Measurements from ENCODE around the gene LRP5. TPM values are rescaled to one million over a fixed set of nuclear protein-coding genes. Genes with fewer than 3 reads are reported as not detected.
A peak's percentile ranks its signal among the peaks of the same experiment; 100 is the strongest.
"Not testable (repeated sequence)": the region's sequence is repeated elsewhere in the genome, so short reads cannot be mapped to it uniquely, and the experiment has no call there.

Gene LRP5
- total RNA-seq, 1 donor from 2014 or later = 17.4 TPM

- Mint-ChIP-seq H3K4me3 (ENCODE audit: unreplicated experiment) (no peak overlapping the region), H3K4me1 (ENCODE audit: low read depth, unreplicated experiment) (peaks cover 10% of the 10 kb centered on the region), H3K27ac (ENCODE audit: unreplicated experiment) (no peak overlapping the region), H3K9me3 (ENCODE audit: unreplicated experiment) (peaks cover 8% of the 10 kb centered on the region), H3K27me3 (ENCODE audit: unreplicated experiment) (peaks cover 10% of the 10 kb centered on the region), H3K36me3 (ENCODE audit: unreplicated experiment) (peaks cover 18% of the 10 kb centered on the region)
- DNase-seq = no peak
- TF ChIP-seq CTCF (IDR thresholded peaks at IDR 0.05; ENCODE audit: partially characterized antibody, unreplicated experiment) = no peak
Observed at GRCh38 chr11:68431984-68432645, 119.7 kb downstream of the LRP5 start.

- DNase-seq = no peak
- Mint-ChIP-seq H3K4me1 (ENCODE audit: low read depth, unreplicated experiment) (peaks cover 14% of the 10 kb centered on the region), H3K4me3 (ENCODE audit: unreplicated experiment) (peak overlapping the region; percentile 20), H3K9me3 (ENCODE audit: unreplicated experiment) (peaks cover 10% of the 10 kb centered on the region), H3K27me3 (ENCODE audit: unreplicated experiment) (peaks cover 12% of the 10 kb centered on the region), H3K27ac (ENCODE audit: unreplicated experiment) (peak overlapping the region; percentile 55), H3K36me3 (ENCODE audit: unreplicated experiment) (peaks cover 18% of the 10 kb centered on the region)
- no peak for TF ChIP-seq CTCF (IDR thresholded peaks at IDR 0.05; ENCODE audit: partially characterized antibody, unreplicated experiment)
Observed at GRCh38 chr11:68432874-68433273, 120.5 kb downstream of the LRP5 start.

GRCh38 chr11:68433541-68433940, 121.2 kb downstream of the LRP5 start:
- peaks cover 16% of the 10 kb centered on the region for H3K4me1 Mint-ChIP-seq (ENCODE audit: low read depth, unreplicated experiment)
- H3K27ac Mint-ChIP-seq (ENCODE audit: unreplicated experiment) = no peak overlapping the region
- no peak overlapping the region for H3K4me3 Mint-ChIP-seq (ENCODE audit: unreplicated experiment)
- DNase-seq = no peak
- TF ChIP-seq CTCF (IDR thresholded peaks at IDR 0.05; ENCODE audit: partially characterized antibody, unreplicated experiment) = no peak
- H3K27me3 Mint-ChIP-seq (ENCODE audit: unreplicated experiment) = peaks cover 13% of the 10 kb centered on the region
- H3K36me3 Mint-ChIP-seq (ENCODE audit: unreplicated experiment) = peaks cover 14% of the 10 kb centered on the region
- peaks cover 10% of the 10 kb centered on the region for H3K9me3 Mint-ChIP-seq (ENCODE audit: unreplicated experiment)

- Mint-ChIP-seq H3K27me3 (ENCODE audit: unreplicated experiment) (peaks cover 11% of the 10 kb centered on the region), H3K9me3 (ENCODE audit: unreplicated experiment) (peaks cover 10% of the 10 kb centered on the region), H3K4me1 (ENCODE audit: low read depth, unreplicated experiment) (peaks cover 17% of the 10 kb centered on the region), H3K36me3 (ENCODE audit: unreplicated experiment) (peaks cover 12% of the 10 kb centered on the region)
- not testable (repeated sequence) for H3K27ac Mint-ChIP-seq (ENCODE audit: unreplicated experiment); DNase-seq; H3K4me3 Mint-ChIP-seq (ENCODE audit: unreplicated experiment)
Observed at GRCh38 chr11:68434159-68434558, 121.8 kb downstream of the LRP5 start.

GRCh38 chr11:68436162-68436888, 123.9 kb downstream of the LRP5 start:
- TF ChIP-seq CTCF (IDR thresholded peaks at IDR 0.05; ENCODE audit: partially characterized antibody, unreplicated experiment) = no peak
- peaks cover 21% of the 10 kb centered on the region for H3K4me1 Mint-ChIP-seq (ENCODE audit: low read depth, unreplicated experiment)
- H3K9me3 Mint-ChIP-seq (ENCODE audit: unreplicated experiment) = peaks cover 7% of the 10 kb centered on the region
- H3K4me3 Mint-ChIP-seq (ENCODE audit: unreplicated experiment) = no peak overlapping the region
- peaks cover 11% of the 10 kb centered on the region for H3K27me3 Mint-ChIP-seq (ENCODE audit: unreplicated experiment)
- no peaks in the 10 kb centered on the region for H3K36me3 Mint-ChIP-seq (ENCODE audit: unreplicated experiment)
- H3K27ac Mint-ChIP-seq (ENCODE audit: unreplicated experiment) = peak overlapping the region; percentile 93
- DNase-seq = no peak
